H1 (cell line): ENCODE results near the gene CGNL1. TPM values are rescaled to one million over a fixed set of nuclear protein-coding genes. Genes with fewer than 3 reads are reported as not detected.

Experiments
- CTCF ChIA-PET: fragments of 300-600 bp; sonication (Branson Sonifier 250); formaldehyde crosslinking; loops from one replicate; lab custom pipeline; 2021; ENCODE audit not compliant: partially characterized antibody; lab: Charles Lee
- POLR2A ChIA-PET: fragments of 300-600 bp; sonication (Branson Sonifier 250); formaldehyde crosslinking; loops from one replicate; lab custom pipeline; 2021; ENCODE audit warnings: inconsistent platforms; ENCODE audit not compliant: partially characterized antibody; lab: Charles Lee
- DNase-seq, 2 experiments: peaks; one replicate each; pipeline versions ENCODE4 v3.0.0 to v3.0.0-alpha.2; 2010 to 2022; ENCODE audit warnings: low spot score in 2 of 2, low read depth in 1 of 2, mixed read lengths in 1 of 2
- FAIRE-seq: peaks from 2 replicates; lab custom pipeline; 2011; peaks lifted over from hg19 to GRCh38; lab: Jason Lieb, UNC
- H2AFZ ChIP-seq: 2 replicates; pipeline ENCODE4 v1.8.1; 2012; ENCODE audit warnings: low read length, inconsistent platforms
- H2AK5ac ChIP-seq: 2 replicates; pipeline ENCODE4 v1.6.1; 2013; ENCODE audit warnings: low read depth, low read length
- H2BK120ac ChIP-seq: replicated peaks from 2 replicates; pipeline ENCODE3; 2013; ENCODE audit warnings: low read depth, low read length, inconsistent platforms
- H2BK12ac ChIP-seq: 2 replicates; pipeline ENCODE4 v1.6.1; 2013; ENCODE audit warnings: low read depth, low read length
- H2BK15ac ChIP-seq: 2 replicates; pipeline ENCODE4 v1.6.1; 2013; ENCODE audit warnings: low read length
- H2BK20ac ChIP-seq: 2 replicates; pipeline ENCODE4 v1.6.1; 2013; ENCODE audit warnings: low read length
- H2BK5ac ChIP-seq: 2 replicates; pipeline ENCODE4 v1.6.1; 2013; ENCODE audit warnings: low read depth, low read length
- H3K14ac ChIP-seq: 2 replicates; pipeline ENCODE4 v1.6.1; 2013; ENCODE audit warnings: inconsistent platforms; ENCODE audit not compliant: insufficient read length
- H3K18ac ChIP-seq: 2 replicates; pipeline ENCODE4 v1.6.1; 2013; ENCODE audit warnings: low read length; ENCODE audit errors: extremely low read depth
- H3K23ac ChIP-seq: 2 replicates; pipeline ENCODE4 v1.6.1; 2013; ENCODE audit warnings: inconsistent platforms; ENCODE audit not compliant: insufficient read length
- H3K23me2 ChIP-seq: 2 replicates; pipeline ENCODE4 v1.6.1; 2013; ENCODE audit warnings: low read depth, low read length
- H3K27ac ChIP-seq: 2 replicates; pipeline ENCODE4 v1.6.1; 2011; ENCODE audit warnings: low read depth, low read length, inconsistent platforms
- H3K27me3 ChIP-seq, 4 experiments: replicated peaks in 1 of 4; 1 replicate in 1 of 4; 2 replicates in 3 of 4; pipeline versions ENCODE4 v1.6.1 to v1.8.1; 2011 to 2013; ENCODE audit warnings: low read length in 3 of 4, mild to moderate bottlenecking in 3 of 4, inconsistent platforms in 2 of 4, mixed read lengths in 2 of 4, moderate library complexity in 1 of 4; ENCODE audit not compliant: control insufficient read depth in 3 of 4, insufficient read depth in 3 of 4; ENCODE audit errors: extremely low read depth in 1 of 4
- H3K36me3 ChIP-seq, 4 experiments: 2 replicates each; pipeline versions ENCODE4 v1.6.1 to v1.8.1; 2011 to 2013; ENCODE audit warnings: mild to moderate bottlenecking in 4 of 4, low read length in 3 of 4, moderate library complexity in 2 of 4, control low read depth in 1 of 4, inconsistent platforms in 1 of 4; ENCODE audit not compliant: insufficient read depth in 4 of 4, control insufficient read depth in 2 of 4
- H3K4ac ChIP-seq: replicated peaks from 2 replicates; pipeline ENCODE3; 2013; ENCODE audit warnings: low read length, low read depth, mixed read lengths, inconsistent platforms; ENCODE audit not compliant: insufficient read length
- H3K4me1 ChIP-seq, 4 experiments: replicated peaks in 1 of 4; 1 replicate in 1 of 4; 2 replicates in 3 of 4; pipeline versions ENCODE4 v1.6.1 to v1.8.1; 2011 to 2013; ENCODE audit warnings: low read length in 3 of 4, inconsistent platforms in 2 of 4, mixed read lengths in 1 of 4; ENCODE audit not compliant: insufficient read depth in 4 of 4, control insufficient read depth in 3 of 4
- H3K4me2 ChIP-seq, 2 experiments: 2 replicates each; pipeline versions ENCODE4 v1.6.1 to v1.8.1; 2011 to 2013; ENCODE audit warnings: low read depth in 2 of 2, low read length in 2 of 2, control low read depth in 1 of 2, inconsistent platforms in 1 of 2, mild to moderate bottlenecking in 1 of 2; ENCODE audit not compliant: insufficient read depth in 1 of 2
- H3K4me3 ChIP-seq, 4 experiments: fragments of 200-600, 300-600 bp in 1 of 4; sonication (generic), shearing (Covaris generic), sonication (Bioruptor Twin) in 1 of 4; 2 replicates each; pipeline versions ENCODE4 v1.5.1 to v1.8.1; 2011 to 2016; ENCODE audit warnings: low read length in 4 of 4, low read depth in 3 of 4, control low read depth in 2 of 4, inconsistent platforms in 2 of 4, mild to moderate bottlenecking in 2 of 4, mixed read lengths in 1 of 4, moderate library complexity in 1 of 4; ENCODE audit not compliant: insufficient read depth in 2 of 4; ENCODE audit errors: extremely low read depth in 1 of 4
- H3K56ac ChIP-seq: replicated peaks from 2 replicates; pipeline ENCODE3; 2013; ENCODE audit warnings: low read depth, mild to moderate bottlenecking, mixed read lengths, low read length, inconsistent platforms; ENCODE audit not compliant: insufficient read length
- H3K79me1 ChIP-seq: 2 replicates; pipeline ENCODE4 v1.6.1; 2013; ENCODE audit warnings: low read depth, low read length, control low read depth
- H3K79me2 ChIP-seq, 2 experiments: 2 replicates each; pipeline versions ENCODE4 v1.6.1 to v1.8.1; 2012 to 2013; ENCODE audit warnings: low read length in 2 of 2, mild to moderate bottlenecking in 2 of 2, inconsistent platforms in 1 of 2; ENCODE audit not compliant: insufficient read depth in 2 of 2, control insufficient read depth in 1 of 2
- H3K9ac ChIP-seq, 4 experiments: replicated peaks in 1 of 4; 1 replicate in 1 of 4; 2 replicates in 3 of 4; pipeline versions ENCODE4 v1.6.1 to v1.8.1; 2011 to 2013; ENCODE audit warnings: low read depth in 3 of 4, low read length in 3 of 4, control low read depth in 2 of 4, mild to moderate bottlenecking in 2 of 4, moderate library complexity in 2 of 4, inconsistent platforms in 1 of 4; ENCODE audit errors: extremely low read depth in 1 of 4
- H3K9me3 ChIP-seq, 2 experiments: 2 replicates each; pipeline versions ENCODE4 v1.6.1 to v1.8.1; 2012 to 2013; ENCODE audit warnings: mild to moderate bottlenecking in 2 of 2, moderate library complexity in 2 of 2, control low read depth in 1 of 2, inconsistent platforms in 1 of 2, low read depth in 1 of 2, low read length in 1 of 2, mixed read lengths in 1 of 2; ENCODE audit not compliant: insufficient read depth in 2 of 2
- H4K20me1 ChIP-seq, 2 experiments: replicated peaks in 1 of 2; 2 replicates each; pipeline versions ENCODE3 to v1.8.1; 2011 to 2013; ENCODE audit warnings: inconsistent platforms in 2 of 2, low read length in 2 of 2, mild to moderate bottlenecking in 1 of 2; ENCODE audit not compliant: insufficient read depth in 2 of 2, control insufficient read depth in 1 of 2
- H4K5ac ChIP-seq: 2 replicates; pipeline ENCODE4 v1.6.1; 2013; ENCODE audit warnings: low read length, low read depth, mixed read lengths, inconsistent platforms; ENCODE audit not compliant: insufficient read length
- H4K8ac ChIP-seq: 2 replicates; pipeline ENCODE4 v1.8.0; 2013; ENCODE audit warnings: mild to moderate bottlenecking, moderate library complexity, low read length, inconsistent platforms; ENCODE audit not compliant: insufficient read depth; ENCODE audit errors: extremely low read depth
- H4K91ac ChIP-seq: replicated peaks from 2 replicates; pipeline ENCODE3; 2013; ENCODE audit warnings: low read length, mixed read lengths, inconsistent platforms; ENCODE audit not compliant: insufficient read length
- CTBP2 ChIP-seq: IDR thresholded peaks from 2 replicates; pipeline ENCODE4 v1.7.0; 2011; ENCODE audit warnings: borderline replicate concordance, mild to moderate bottlenecking, moderate library complexity, mixed read lengths, low read length; ENCODE audit not compliant: insufficient read depth, insufficient read length
- RAD21 ChIP-seq, 2 experiments: IDR thresholded peaks in 1 of 2; conservative IDR thresholded peaks in 1 of 2; 2 replicates each; pipeline ENCODE4 v1.6.1; 2011; ENCODE audit warnings: low read depth in 2 of 2, low read length in 2 of 2, improper control_type of control experiment in 1 of 2, inconsistent platforms in 1 of 2, mild to moderate bottlenecking in 1 of 2, moderate library complexity in 1 of 2
- WGBS, 2 experiments: shearing (Covaris generic) in 1 of 2; methylation state at CpG; one replicate each; pipeline versions ENCODE4 v1.1.6 to v1.1.7; 2013 to 2015; ENCODE audit warnings: low lambda C conversion rate in 2 of 2, mixed read lengths in 2 of 2, inconsistent platforms in 1 of 2, low coverage in 1 of 2, missing lambda C conversion rate in 1 of 2; ENCODE audit not compliant: insufficient replicate concordance in 2 of 2, insufficient coverage in 1 of 2, insufficient read length in 1 of 2; ENCODE audit errors: extremely low coverage in 1 of 2, missing lambda C conversion rate in 1 of 2; 5-methylcytosine and 5-hydroxymethylcytosine counted together
- polyA plus RNA-seq, 7 experiments: library from polyadenylated mRNA; depleted of rRNA in 3 of 7; stranded (reverse) in 5 of 7; unstranded in 2 of 7; fragments of >200 nt in 5 of 7; fragments of 200-250 nt in 2 of 7; gene quantifications; 1 replicate in 5 of 7; 2 replicates in 1 of 7; 4 replicates in 1 of 7; pipeline versions ENCODE4 v1.2.1 to v1.2.3, GENCODE V29; 2011 to 2013; ENCODE audit warnings: missing spikeins in 2 of 7, mixed read lengths in 2 of 7
- total RNA-seq: library from RNA; stranded (reverse); fragmentation: NEBNext Ultra II Directional; extraction: Animal tissue kit (Norgen Biotek cat#: 25700); gene quantifications from 2 replicates; pipeline ENCODE4 v1.2.1, GENCODE V29; 2021

Gene CGNL1
- total and polyA plus RNA-seq, 2 of the 8 experiments (the other 6 are each of a cell fraction or from before 2014, with no cell fraction given) = 21.8 to 75.6 TPM

DNA sequence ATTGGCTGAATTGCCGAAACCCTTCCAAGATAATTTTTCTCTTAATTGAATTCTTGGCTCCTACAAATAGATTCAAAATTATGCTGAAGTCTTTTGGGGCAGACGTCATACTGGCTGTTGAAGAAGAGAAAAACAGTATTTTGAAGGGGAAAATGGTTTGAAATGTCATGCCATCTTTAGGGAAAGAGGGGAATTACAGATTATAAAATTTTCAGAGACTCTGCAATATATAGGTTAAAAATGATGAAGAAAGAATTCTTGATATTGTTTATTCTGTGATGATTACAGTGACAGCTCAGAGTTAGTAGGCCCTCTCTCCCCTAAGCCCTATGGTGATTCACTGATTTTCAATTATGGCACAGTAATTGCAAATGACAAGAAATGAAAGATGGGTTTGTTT lies 86.1 kb downstream of the CGNL1 start:
- no peaks in the 10 kb centered on the region for H3K23me2 ChIP-seq
- no peak overlapping the region for H3K4me2 ChIP-seq
- H2BK15ac ChIP-seq = no peak overlapping the region
- H4K91ac ChIP-seq = no peak overlapping the region
- H4K5ac ChIP-seq = no peak overlapping the region
- DNase-seq (no peak), FAIRE-seq (no peak)
- peaks cover 4 to 67% (median 17%) of the 10 kb centered on the region in 4 experiments for H3K36me3 ChIP-seq
- H3K14ac ChIP-seq = no peak overlapping the region
- no peak overlapping the region for H2AFZ ChIP-seq
- H3K4ac ChIP-seq = no peak overlapping the region
- no peak overlapping the region for H2BK12ac ChIP-seq
- ChIA-PET CTCF (interaction anchor here (1.0 to 1.8 kb wide), 8 partner anchors 10 to 119 kb away, joined by 3 to 6 read pairs (median 4); no protein-coding TSS in a partner anchor), POLR2A (interaction anchor here (1.0 kb wide), 1 partner anchor 10 kb away, joined by 3 read pairs; no protein-coding TSS in a partner anchor)
- no peak overlapping the region for H2BK20ac ChIP-seq
- H3K56ac ChIP-seq = no peak overlapping the region
- H3K79me1 ChIP-seq = no peaks in the 10 kb centered on the region
- no peaks in the 10 kb centered on the region for H3K9me3 ChIP-seq
- H4K20me1 ChIP-seq = peaks cover 0 to 1% of the 10 kb centered on the region in 2 experiments
- no peak overlapping the region for H3K27ac ChIP-seq
- no peak overlapping the region for H2BK120ac ChIP-seq
- no peaks in the 10 kb centered on the region for H3K4me1 ChIP-seq
- WGBS, 2 experiments = 79% methylated on average over 2 of the region's 2 CpGs; no CpG with 5 or more reads in 1 of the 2 experiments
- H2AK5ac ChIP-seq = no peak overlapping the region
- no peak overlapping the region for H3K23ac ChIP-seq
- no peak overlapping the region for H3K9ac ChIP-seq
- no peak overlapping the region for H2BK5ac ChIP-seq
- no peak overlapping the region for H4K8ac ChIP-seq
- H3K18ac ChIP-seq = no peak overlapping the region
- H3K79me2 ChIP-seq = no peaks in the 10 kb centered on the region
- H3K27me3 ChIP-seq = no peaks in the 10 kb centered on the region
- TF ChIP-seq RAD21 (IDR thresholded peaks at IDR 0.05 in 1 of 2, conservative IDR thresholded peaks at IDR 0.05 in 1 of 2; ENCODE audit: low read depth in 2 of 2, low read length in 2 of 2) (peak in 1 of 2 experiments; percentile 26; a peak in 2 of 4 replicates), CTBP2 (no peak)
- no peak overlapping the region for H3K4me3 ChIP-seq
